Loucy (cell line): Measurements from ENCODE around the gene AIMP1.

ENCODE experiments used
- H2AFZ ChIP-seq: fragments of 200-600 bp; sonication (generic); 2 replicates; pipeline ENCODE4 v1.6.0; 2016; ENCODE audit warnings: antibody characterized with exemption, mild to moderate bottlenecking, low read length, moderate library complexity
- H3F3A ChIP-seq: fragments of 200-600 bp; 2 replicates; pipeline ENCODE4 v1.6.0; 2016; ENCODE audit warnings: antibody characterized with exemption, low read depth, mild to moderate bottlenecking
- H3K27me3 ChIP-seq: fragments of 200-600 bp; sonication (generic); 2 replicates; pipeline ENCODE4 v1.6.1; 2014; ENCODE audit warnings: low read length, mild to moderate bottlenecking; ENCODE audit not compliant: insufficient read depth, poor library complexity, severe bottlenecking
- H3K36me3 ChIP-seq: fragments of 200-600 bp; sonication (generic); 2 replicates; pipeline ENCODE4 v1.6.1; 2016; ENCODE audit warnings: low read length; ENCODE audit not compliant: insufficient read depth
- H3K4me1 ChIP-seq: fragments of 200-600 bp; sonication (generic); 2 replicates; pipeline ENCODE4 v1.5.1; 2014; ENCODE audit warnings: low read length, mild to moderate bottlenecking; ENCODE audit not compliant: insufficient read depth, poor library complexity, severe bottlenecking
- H3K4me2 ChIP-seq: fragments of 200-600 bp; sonication (generic); 2 replicates; pipeline ENCODE4 v1.6.0; 2014; ENCODE audit warnings: antibody characterized with exemption, low read length, low read depth, mild to moderate bottlenecking; ENCODE audit not compliant: poor library complexity, severe bottlenecking
- H3K4me3 ChIP-seq: fragments of 200-600 bp; sonication (generic); 2 replicates; pipeline ENCODE4 v1.5.1; 2014; ENCODE audit warnings: low read length, mild to moderate bottlenecking, mixed read lengths; ENCODE audit not compliant: poor library complexity, severe bottlenecking
- H3K79me2 ChIP-seq: fragments of 200-600 bp; sonication (generic); 2 replicates; pipeline ENCODE4 v1.6.1; 2014; ENCODE audit warnings: low read length; ENCODE audit not compliant: insufficient read depth
- H3K9ac ChIP-seq: fragments of 200-600 bp; sonication (generic); 2 replicates; pipeline ENCODE4 v1.6.0; 2014; ENCODE audit warnings: mild to moderate bottlenecking, low read depth, low read length, moderate library complexity; ENCODE audit not compliant: poor library complexity, severe bottlenecking
- H3K9me2 ChIP-seq: fragments of 200-600 bp; sonication (generic); replicated peaks from 2 replicates; pipeline ENCODE4 v1.6.1; 2016; ENCODE audit warnings: low read depth, low read length, mixed read lengths
- H3K9me3 ChIP-seq: fragments of 200-600 bp; sonication (generic); 2 replicates; pipeline ENCODE4 v1.6.1; 2014; ENCODE audit warnings: mild to moderate bottlenecking, antibody characterized with exemption, low read length, low read depth; ENCODE audit not compliant: insufficient read depth
- H4K20me1 ChIP-seq: fragments of 200-600 bp; sonication (generic); 2 replicates; pipeline ENCODE4 v1.6.0; 2014; ENCODE audit warnings: antibody characterized with exemption, low read length, mild to moderate bottlenecking; ENCODE audit not compliant: insufficient read depth, poor library complexity, severe bottlenecking
- CTCF ChIP-seq: fragments of 200-600 bp; sonication (generic); conservative IDR thresholded peaks from 2 replicates; pipeline ENCODE4 v1.5.1; 2014; ENCODE audit warnings: mild to moderate bottlenecking, antibody characterized with exemption, low read length
- EZH2phosphoT487 ChIP-seq: fragments of 200-600 bp; IDR thresholded peaks from 2 replicates; pipeline ENCODE4 v1.6.1; 2018; ENCODE audit warnings: antibody characterized with exemption, mild to moderate bottlenecking, moderate library complexity, borderline replicate concordance

AIMP1 gene

DNA sequence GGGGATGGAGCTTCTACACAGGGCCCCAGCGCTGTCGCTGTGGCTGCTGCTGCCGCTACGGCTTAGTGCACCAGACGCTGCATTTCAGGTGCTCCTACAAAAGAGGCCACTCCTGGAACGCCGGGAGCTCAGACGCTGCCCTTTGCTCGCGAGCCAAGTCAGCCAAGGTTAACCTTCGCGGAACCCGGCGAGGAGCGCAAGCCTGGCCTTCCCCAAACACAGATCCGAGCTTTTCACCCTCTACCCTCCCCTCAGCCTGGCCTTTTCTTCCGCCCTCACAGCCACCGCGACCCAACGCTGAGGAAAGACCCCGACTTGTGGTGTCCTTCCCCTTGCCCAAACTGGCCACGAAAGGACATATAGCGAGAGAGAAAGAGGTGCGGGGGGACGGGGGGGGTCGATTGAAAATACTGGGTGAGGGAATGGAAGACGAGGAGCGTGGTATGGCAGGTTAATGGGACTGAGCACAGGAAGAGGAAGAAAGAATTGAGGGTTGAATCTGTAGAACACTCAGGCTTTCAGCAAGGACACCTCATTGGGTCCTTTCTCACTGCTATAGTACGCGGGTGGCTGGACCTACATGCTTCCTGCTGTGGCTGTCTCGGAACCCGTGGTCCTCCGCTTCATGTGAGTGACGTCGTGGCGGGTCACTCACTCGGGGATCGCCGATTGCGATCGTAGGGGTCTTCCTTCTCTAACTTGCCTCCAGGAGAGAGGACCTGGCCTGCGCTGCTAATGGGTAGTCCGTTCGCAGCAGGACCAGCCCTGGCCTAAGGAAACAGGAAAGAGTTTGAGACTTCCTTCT lies at the start of gene AIMP1, which contains the start of gene TBCK:
AIMP1 (plus strand) TSS at position 583 of the 805 bp plus-strand sequence. CDS start 8,460 bp downstream, outside the sequence.
TBCK (minus strand) TSS at position 242 of the 805 bp plus-strand sequence. CDS start 7,249 bp downstream, outside the sequence.
- H3K27me3 ChIP-seq: no peaks in the 10 kb centered on the region
- no peaks in the 10 kb centered on the region for H3K36me3 ChIP-seq
- H3K4me1 ChIP-seq: peaks cover 46% of the 10 kb centered on the region
- H3F3A ChIP-seq: no peaks in the 10 kb centered on the region
- H3K9ac ChIP-seq: peak within 1 kb of the TSS; percentile 89
- H2AFZ ChIP-seq: peak within 1 kb of the TSS; percentile 90
- no peaks in the 10 kb centered on the region for H3K9me2 ChIP-seq
- H3K4me2 ChIP-seq: peak within 1 kb of the TSS; percentile 93
- no peaks in the 10 kb centered on the region for H3K9me3 ChIP-seq
- peaks cover 24% of the 10 kb centered on the region for H4K20me1 ChIP-seq
- TF ChIP-seq CTCF (no peak), EZH2phosphoT487 (no peak)
- H3K4me3 ChIP-seq: peak within 1 kb of the TSS; percentile 92
- H3K79me2 ChIP-seq: peaks cover 80% of the 10 kb centered on the region

DNA sequence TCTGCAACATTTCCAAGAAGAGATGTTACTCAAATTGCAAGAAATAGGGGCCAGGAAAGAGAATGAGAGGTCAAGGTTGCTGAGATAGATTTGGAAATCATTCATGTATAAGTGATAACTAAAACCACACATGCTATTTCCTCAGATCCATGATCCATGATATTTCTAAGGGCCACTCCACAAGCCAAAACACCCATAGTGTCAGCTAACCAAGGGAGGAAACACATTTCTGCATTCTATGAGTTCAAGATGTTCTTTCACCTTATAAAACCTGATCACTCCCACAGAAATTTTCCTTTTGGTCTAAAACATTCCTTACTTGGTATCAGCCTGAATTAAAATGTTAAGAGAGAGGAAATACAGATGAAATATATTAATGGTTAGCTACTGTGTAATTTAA lies 47.6 kb upstream of the AIMP1 start:
- H3K9me2 ChIP-seq: no peaks in the 10 kb centered on the region
- H3F3A ChIP-seq: no peaks in the 10 kb centered on the region
- TF ChIP-seq EZH2phosphoT487: no peak
- no peak for TF ChIP-seq CTCF
- H3K27me3 ChIP-seq: no peaks in the 10 kb centered on the region
- H3K79me2 ChIP-seq: no peaks in the 10 kb centered on the region; the same call in 1 of the 2 replicates
- no peak overlapping the region for H3K4me3 ChIP-seq
- H3K9ac ChIP-seq: no peak overlapping the region
- no peak overlapping the region for H3K4me2 ChIP-seq
- H2AFZ ChIP-seq: no peak overlapping the region
- H3K9me3 ChIP-seq: no peaks in the 10 kb centered on the region
- H3K4me1 ChIP-seq: no peaks in the 10 kb centered on the region
- no peaks in the 10 kb centered on the region for H3K36me3 ChIP-seq
- no peaks in the 10 kb centered on the region for H4K20me1 ChIP-seq

GRCh38 chr4:106269711-106270110 lies 46.6 kb upstream of the AIMP1 start:
- no peaks in the 10 kb centered on the region for H3K9me2 ChIP-seq
- H3K27me3 ChIP-seq: no peaks in the 10 kb centered on the region
- TF ChIP-seq EZH2phosphoT487 (no peak), CTCF (no peak)

More at GRCh38 chr4:106269711-106270110, 46.6 kb upstream of the AIMP1 start:
- Histone ChIP-seq H3K4me3 (no peak overlapping the region), H3K4me2 (no peak overlapping the region), H3K36me3 (no peaks in the 10 kb centered on the region), H3K4me1 (peaks cover 8% of the 10 kb centered on the region), H3K9ac (no peak overlapping the region), H3K79me2 (no peaks in the 10 kb centered on the region; the same call in 1 of the 2 replicates), H3K9me3 (no peaks in the 10 kb centered on the region), H2AFZ (no peak overlapping the region), H3F3A (no peaks in the 10 kb centered on the region), H4K20me1 (no peaks in the 10 kb centered on the region)
